Endothelial cell of umbilical vein (primary cell): ENCODE data around the gene PTGER3. TPM values are rescaled to one million over a fixed set of nuclear protein-coding genes. Genes with fewer than 3 reads are reported as not detected.

Source experiments
- BruUV-seq: library from RNA; stranded (reverse); fragments of 400-500 nt; replicated peaks from 2 replicates; lab custom pipeline; 2021; lab: Mats Ljungman, UMichigan
- CTCF ChIA-PET: fragments of 300-600, 350-600 bp; sonication (Branson Sonifier 250); formaldehyde crosslinking; loops from one replicate; lab custom pipeline; 2021; ENCODE audit warnings: antibody characterized with exemption, inconsistent platforms; lab: Charles Lee
- POLR2A ChIA-PET: fragments of 300-600, 350-600 bp; sonication (Branson Sonifier 250); formaldehyde crosslinking; loops from one replicate; lab custom pipeline; 2021; ENCODE audit warnings: antibody characterized with exemption, inconsistent platforms; lab: Charles Lee
- DNase-seq: peaks from one replicate; pipeline ENCODE4 v3.0.0-alpha.2; 2011; ENCODE audit warnings: low read depth, low spot score
- FAIRE-seq: peaks from 2 replicates; lab custom pipeline; 2011; peaks lifted over from hg19 to GRCh38; lab: Jason Lieb, UNC
- H2AFZ ChIP-seq: 2 replicates; pipeline ENCODE4 v1.6.0; 2012; ENCODE audit warnings: low read depth, low read length, control low read depth, inconsistent platforms
- H3K27ac ChIP-seq: 2 replicates; pipeline ENCODE4 v1.5.1; 2011; ENCODE audit warnings: low read depth, mild to moderate bottlenecking, control low read depth, low read length, moderate library complexity; ENCODE audit not compliant: insufficient read depth
- H3K27me3 ChIP-seq, 2 experiments: 2 replicates each; pipeline versions ENCODE4 v1.6.0 to v1.6.1; 2011; ENCODE audit warnings: low read length in 2 of 2, mixed read lengths in 1 of 2; ENCODE audit not compliant: control insufficient read depth in 2 of 2, insufficient read depth in 2 of 2
- H3K36me3 ChIP-seq, 2 experiments: 2 replicates in 1 of 2; 3 replicates in 1 of 2; pipeline ENCODE4 v1.5.1; 2011; ENCODE audit warnings: low read length in 2 of 2, mild to moderate bottlenecking in 1 of 2, moderate library complexity in 1 of 2; ENCODE audit not compliant: control insufficient read depth in 2 of 2, insufficient read depth in 2 of 2; ENCODE audit errors: extremely low read depth in 1 of 2
- H3K4me1 ChIP-seq: 3 replicates; pipeline ENCODE4 v1.5.1; 2011; ENCODE audit warnings: mild to moderate bottlenecking, low read length; ENCODE audit not compliant: control insufficient read depth, insufficient read depth; ENCODE audit errors: extremely low read depth
- H3K4me2 ChIP-seq: 2 replicates; pipeline ENCODE4 v1.6.1; 2011; ENCODE audit warnings: low read length, control low read depth, mixed read lengths; ENCODE audit not compliant: insufficient read depth
- H3K4me3 ChIP-seq, 3 experiments: fragments of 200-600 bp in 1 of 3; sonication (generic), shearing (Covaris generic) in 1 of 3; replicated peaks in 1 of 3; 2 replicates each; pipeline ENCODE4 v1.5.1; 2011 to 2016; ENCODE audit warnings: control low read depth in 3 of 3, low read length in 3 of 3, mild to moderate bottlenecking in 2 of 3, inconsistent platforms in 1 of 3, low read depth in 1 of 3, moderate library complexity in 1 of 3; ENCODE audit not compliant: insufficient read depth in 1 of 3
- H3K79me2 ChIP-seq: 2 replicates; pipeline ENCODE4 v1.6.0; 2012; ENCODE audit warnings: low read length, inconsistent platforms; ENCODE audit not compliant: control insufficient read depth, insufficient read depth
- H3K9ac ChIP-seq: replicated peaks from 2 replicates; pipeline ENCODE3; 2011; ENCODE audit warnings: low read length, control low read depth; ENCODE audit not compliant: insufficient read depth; ENCODE audit errors: extremely low read depth
- H3K9me1 ChIP-seq: replicated peaks from 3 replicates; pipeline ENCODE4 v1.6.0; 2011; ENCODE audit warnings: mild to moderate bottlenecking, low read length; ENCODE audit not compliant: control insufficient read depth, insufficient read depth; ENCODE audit errors: extremely low read depth
- H3K9me3 ChIP-seq: replicated peaks from 2 replicates; pipeline ENCODE4 v1.5.1; 2012; ENCODE audit warnings: low read length, inconsistent platforms; ENCODE audit not compliant: control insufficient read depth, insufficient read depth
- H4K20me1 ChIP-seq: replicated peaks from 2 replicates; pipeline ENCODE3; 2011; ENCODE audit warnings: mild to moderate bottlenecking, low read length; ENCODE audit not compliant: control insufficient read depth, insufficient read depth; ENCODE audit errors: extremely low read depth
- CTCF ChIP-seq, 2 donors: IDR thresholded peaks; 1 replicate in 1 of 2; 2 replicates in 1 of 2; pipeline ENCODE4 v1.5.1; 2011; ENCODE audit warnings: low read length in 2 of 2, mild to moderate bottlenecking in 2 of 2, moderate library complexity in 2 of 2, control low read depth in 1 of 2, inconsistent platforms in 1 of 2, low read depth in 1 of 2; ENCODE audit not compliant: insufficient read depth in 1 of 2; ENCODE audit errors: extremely low read depth in 1 of 2
- EZH2 ChIP-seq: IDR thresholded peaks from 2 replicates; pipeline ENCODE4 v1.6.1; 2012; ENCODE audit warnings: borderline replicate concordance, low read depth, mild to moderate bottlenecking, moderate library complexity, low read length, inconsistent platforms; ENCODE audit not compliant: severe bottlenecking
- FOS ChIP-seq: IDR thresholded peaks from 2 replicates; pipeline ENCODE4 v1.6.1; 2011; ENCODE audit warnings: mild to moderate bottlenecking, low read length, moderate library complexity, borderline replicate concordance; ENCODE audit not compliant: insufficient read depth
- GATA2 ChIP-seq: IDR thresholded peaks from 2 replicates; pipeline ENCODE4 v1.7.0; 2011; ENCODE audit warnings: low read depth, mild to moderate bottlenecking, moderate library complexity, mixed read lengths, low read length; ENCODE audit not compliant: insufficient read length, insufficient read depth
- JUN ChIP-seq: IDR thresholded peaks from 2 replicates; pipeline ENCODE4 v1.6.1; 2011; ENCODE audit warnings: borderline replicate concordance, low read depth; ENCODE audit not compliant: insufficient read length, insufficient read depth
- MAX ChIP-seq: IDR thresholded peaks from 2 replicates; pipeline ENCODE4 v1.6.1; 2011; ENCODE audit not compliant: insufficient read depth, insufficient read length
- MYC ChIP-seq: IDR thresholded peaks from one replicate; pipeline ENCODE4 v1.6.1; 2011; ENCODE audit warnings: mild to moderate bottlenecking, low read depth, low read length
- POLR2A ChIP-seq: IDR thresholded peaks from 2 replicates; pipeline ENCODE4 v1.6.1; 2012; ENCODE audit warnings: low read depth, mild to moderate bottlenecking, control low read depth, low read length
- POLR2AphosphoS5 ChIP-seq: IDR thresholded peaks from 2 replicates; pipeline ENCODE4 v1.6.1; 2012; ENCODE audit warnings: low read depth, mild to moderate bottlenecking, control low read depth, low read length, moderate library complexity; ENCODE audit not compliant: insufficient read depth
- dilution Hi-C: fragments of 300-500 bp; cut with MboI; formaldehyde crosslinking; loops from one replicate; pipeline ENCODE4 v1.15.0; 2019; ENCODE audit warnings: low sequenced_read_pairs; ENCODE audit not compliant: extremely low pct_ligation_motif_present
- intact Hi-C: fragments of 100-400 bp; cut with micrococcal nuclease; formaldehyde crosslinking; loops from one replicate; pipeline ENCODE4 v1.10.0; 2022
- polyA plus RNA-seq, 4 experiments: library from polyadenylated mRNA; depleted of rRNA in 3 of 4; stranded (reverse) in 3 of 4; unstranded in 1 of 4; fragments of >200 nt; gene quantifications; 2 replicates each; pipeline versions ENCODE4 v1.2.1 to v1.2.3, GENCODE V29; 2011 to 2012; ENCODE audit warnings: missing spikeins in 1 of 4
- total RNA-seq: library from RNA; stranded (reverse); gene quantifications from 2 replicates; pipeline ENCODE4 v1.2.3, GENCODE V29; 2021

PTGER3 gene
- total and polyA plus RNA-seq, 2 donors (not counting 3 experiments of a cell fraction or from before 2014, with no cell fraction given), result 0.01 TPM; not detected in 1

- H3K9me3 ChIP-seq, result no peaks in the 10 kb centered on the region
- H2AFZ ChIP-seq, result no peak overlapping the region
- peaks cover 40 to 58% of the 10 kb centered on the region in 2 experiments for H3K27me3 ChIP-seq
- peaks cover 9% of the 10 kb centered on the region for H3K4me1 ChIP-seq
- intact Hi-C loops (loop anchor here (2.0 kb wide), 1 partner anchor 914 kb away; no protein-coding TSS in a partner anchor), dilution Hi-C loops (no loop called here)
- H3K79me2 ChIP-seq, result no peaks in the 10 kb centered on the region
- H3K9ac ChIP-seq, result no peak overlapping the region
- no peak overlapping the region for H3K27ac ChIP-seq
- ChIA-PET CTCF (interaction anchor here (1.2 kb wide), 1 partner anchor 79 kb away, joined by 3 read pairs; no protein-coding TSS in a partner anchor), POLR2A (no interaction called here)
- DNase-seq (no peak), FAIRE-seq (no peak)
- no peaks in the 10 kb centered on the region for H3K9me1 ChIP-seq
- H4K20me1 ChIP-seq, result no peaks in the 10 kb centered on the region
- no TSS peak for BruUV-seq
- H3K4me2 ChIP-seq, result no peak overlapping the region
- TF ChIP-seq EZH2 (no peak), GATA2 (no peak), FOS (no peak), JUN (no peak), MYC (no peak), POLR2AphosphoS5 (no peak), CTCF (IDR thresholded peaks at IDR 0.05; ENCODE audit: extremely low read depth in 1 of 2, insufficient read depth in 1 of 2, low read depth in 1 of 2, low read length in 2 of 2) (no peak), MAX (no peak), POLR2A (no peak)
- no peak overlapping the region for H3K4me3 ChIP-seq
- no peaks in the 10 kb centered on the region for H3K36me3 ChIP-seq
Observed at GRCh38 chr1:71044833-71045232, 2.8 kb downstream of the PTGER3 start.
